ENCODE measurements around the gene EHBP1L1. TPM values are rescaled to one million over a fixed set of nuclear protein-coding genes. Genes with fewer than 3 reads are reported as not detected.

EHBP1L1 gene
- total RNA-seq, 2 experiments from 2014 or later, result 59.7 to 71.6 TPM

GRCh38 chr11:65595543-65596281 lies 19.9 kb downstream of the EHBP1L1 start, which contains the start of gene KCNK7:
TSS of gene KCNK7 (minus strand) at chr11:65595800. CDS start at chr11:65595772, 28 bp downstream.
- intact Hi-C loops (cut with micrococcal nuclease; ENCODE audit: unreplicated experiment), result no loop called here
- H3K9me2 ChIP-seq (ENCODE audit: insufficient read depth, low read length), result no peaks in the 10 kb centered on the region
- CTCF ChIA-PET (ENCODE audit: unreplicated experiment), result no interaction called here
- no peak within 1 kb of the TSS for H3K4me3 ChIP-seq (ENCODE audit: low read depth, low read length, poor library complexity, severe bottlenecking)
- no peak within 1 kb of the TSS for H3K27ac ChIP-seq (ENCODE audit: low read depth, low read length, poor library complexity, severe bottlenecking)
- peaks cover 19% of the 10 kb centered on the region; the same call in 1 of the 2 replicates for H3K36me3 ChIP-seq (ENCODE audit: insufficient read depth, low read length)
- no peaks in the 10 kb centered on the region for H3K79me2 ChIP-seq (ENCODE audit: insufficient read depth, low read depth, low read length)
- no peak within 1 kb of the TSS for H3K4me2 ChIP-seq (ENCODE audit: low read length)
- DNase-seq (ENCODE audit: low spot score), result no peak
- POLR2A ChIA-PET, result no interaction called here
- no peaks in the 10 kb centered on the region for H3K4me1 ChIP-seq (ENCODE audit: insufficient read depth, low read length, poor library complexity, severe bottlenecking)
- H3K9me3 ChIP-seq (ENCODE audit: low read length), result no peaks in the 10 kb centered on the region
- H2AFZ ChIP-seq (ENCODE audit: low read length), result no peak within 1 kb of the TSS
- H4K20me1 ChIP-seq (ENCODE audit: insufficient read depth, low read length), result no peaks in the 10 kb centered on the region
- TF ChIP-seq CTCF (conservative IDR thresholded peaks at IDR 0.05; ENCODE audit: low read length) (no peak), EZH2phosphoT487 (IDR thresholded peaks at IDR 0.05; ENCODE audit: borderline replicate concordance, low read depth, low read length) (no peak)
- no TSS peak for BruUV-seq (replicated peaks)

GRCh38 chr11:65596520-65596919 lies 20.7 kb downstream of the EHBP1L1 start:
- DNase-seq (ENCODE audit: low spot score), result no peak
- Histone ChIP-seq H3K9me2 (ENCODE audit: insufficient read depth, low read length) (no peaks in the 10 kb centered on the region), H3K4me3 (ENCODE audit: low read depth, low read length, poor library complexity, severe bottlenecking) (no peak overlapping the region), H3K36me3 (ENCODE audit: insufficient read depth, low read length) (peaks cover 19% of the 10 kb centered on the region; the same call in 1 of the 2 replicates), H3K9me3 (ENCODE audit: low read length) (no peaks in the 10 kb centered on the region), H3K4me1 (ENCODE audit: insufficient read depth, low read length, poor library complexity, severe bottlenecking) (no peaks in the 10 kb centered on the region), H3K79me2 (ENCODE audit: insufficient read depth, low read depth, low read length) (no peaks in the 10 kb centered on the region), H2AFZ (ENCODE audit: low read length) (no peak overlapping the region), H4K20me1 (ENCODE audit: insufficient read depth, low read length) (no peaks in the 10 kb centered on the region), H3K4me2 (ENCODE audit: low read length) (no peak overlapping the region), H3K27ac (ENCODE audit: low read depth, low read length, poor library complexity, severe bottlenecking) (no peak overlapping the region)
- ChIA-PET POLR2A (no interaction called here), CTCF (ENCODE audit: unreplicated experiment) (no interaction called here)
- intact Hi-C loops (cut with micrococcal nuclease; ENCODE audit: unreplicated experiment), result no loop called here
- TF ChIP-seq CTCF (conservative IDR thresholded peaks at IDR 0.05; ENCODE audit: low read length) (no peak), EZH2phosphoT487 (IDR thresholded peaks at IDR 0.05; ENCODE audit: borderline replicate concordance, low read depth, low read length) (no peak)
- BruUV-seq (replicated peaks), result no TSS peak

- no peak overlapping the region for H3K4me3 ChIP-seq (ENCODE audit: low read depth, low read length, poor library complexity, severe bottlenecking)
- BruUV-seq (replicated peaks), result no TSS peak
- CTCF ChIA-PET (ENCODE audit: unreplicated experiment), result no interaction called here
These were observed 22.4 kb downstream of the EHBP1L1 start for GRCh38 chr11:65598258-65598699.

More at GRCh38 chr11:65598258-65598699, 22.4 kb downstream of the EHBP1L1 start:
- no peak overlapping the region for H3K27ac ChIP-seq (ENCODE audit: low read depth, low read length, poor library complexity, severe bottlenecking)
- no peak overlapping the region for H2AFZ ChIP-seq (ENCODE audit: low read length)
- H3K9me2 ChIP-seq (ENCODE audit: insufficient read depth, low read length), result no peaks in the 10 kb centered on the region
- TF ChIP-seq CTCF (conservative IDR thresholded peaks at IDR 0.05; ENCODE audit: low read length), result no peak
- no peak for TF ChIP-seq EZH2phosphoT487 (IDR thresholded peaks at IDR 0.05; ENCODE audit: borderline replicate concordance, low read depth, low read length)
- H3K4me2 ChIP-seq (ENCODE audit: low read length), result no peak overlapping the region
- no peaks in the 10 kb centered on the region for H3K79me2 ChIP-seq (ENCODE audit: insufficient read depth, low read depth, low read length)
- intact Hi-C loops (cut with micrococcal nuclease; ENCODE audit: unreplicated experiment), result no loop called here
- H3K36me3 ChIP-seq (ENCODE audit: insufficient read depth, low read length), result peaks cover 26% of the 10 kb centered on the region
- H4K20me1 ChIP-seq (ENCODE audit: insufficient read depth, low read length), result no peaks in the 10 kb centered on the region
- POLR2A ChIA-PET, result no interaction called here
- H3K4me1 ChIP-seq (ENCODE audit: insufficient read depth, low read length, poor library complexity, severe bottlenecking), result peaks cover 8% of the 10 kb centered on the region
- no peak for DNase-seq (ENCODE audit: low spot score)
- no peaks in the 10 kb centered on the region for H3K9me3 ChIP-seq (ENCODE audit: low read length)

Data from OCI-LY7 (cell line).